GM18502 (cell line): Measurements from ENCODE around the gene ENTREP3.

Source experiments
- ATAC-seq: cut with Tn5 transposase; IDR thresholded peaks from one replicate; pipeline ENCODE4 v1.9.1; 2021; ENCODE audit warnings: mild to moderate bottlenecking; ENCODE audit not compliant: unreplicated experiment, poor library complexity

Gene ENTREP3

DNA sequence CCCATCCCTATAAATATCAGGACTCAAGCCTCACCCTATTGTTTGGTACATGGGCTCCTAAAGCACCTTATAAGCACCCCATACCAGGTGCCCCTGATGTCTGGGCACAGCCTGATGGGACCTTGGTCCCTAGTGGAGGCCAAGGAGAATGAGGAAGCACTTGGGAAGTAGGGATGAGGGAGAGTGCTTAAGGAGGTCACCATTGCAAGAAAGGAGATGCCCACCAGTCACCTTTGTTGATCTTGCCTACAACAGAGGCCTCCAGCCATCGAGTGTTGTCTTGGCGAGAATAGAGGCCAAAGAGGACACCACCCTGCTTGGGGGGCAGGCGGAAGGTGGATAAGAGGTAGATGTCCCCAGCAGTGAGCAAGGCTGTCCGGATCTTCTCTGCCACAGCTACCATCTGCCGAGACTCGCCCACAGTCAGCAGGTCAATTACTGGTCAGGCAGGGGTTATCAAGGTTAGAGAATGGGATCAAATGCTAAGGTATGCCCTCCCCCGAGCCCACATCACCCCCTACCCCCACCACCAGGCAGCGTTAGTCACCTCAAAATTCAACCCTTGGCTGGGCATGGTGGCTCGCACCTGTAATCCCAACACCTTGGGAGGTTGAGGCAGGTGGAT is 49.2 kb downstream of the ENTREP3 start:
- no peak for ATAC-seq

DNA sequence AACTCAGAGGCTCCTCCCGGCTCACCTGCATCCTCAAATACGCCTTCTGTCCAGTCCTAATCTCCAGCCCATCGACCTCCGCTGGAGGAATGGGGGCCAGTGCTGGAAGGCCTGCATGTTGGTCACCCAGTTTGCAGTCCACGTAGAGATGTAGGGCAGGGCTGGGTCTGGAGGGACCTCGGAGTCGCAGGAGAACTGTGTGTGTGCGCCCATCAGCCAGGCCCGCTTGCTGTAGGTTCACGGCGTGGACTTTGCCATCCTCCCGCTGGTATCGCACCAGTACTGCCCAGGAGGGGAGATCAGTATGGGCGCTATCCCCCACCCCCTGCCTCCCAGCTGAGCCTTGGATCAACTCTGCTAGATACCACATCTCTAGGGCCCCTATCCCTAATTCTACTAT is 50.2 kb downstream of the ENTREP3 start:
- ATAC-seq = no peak

DNA sequence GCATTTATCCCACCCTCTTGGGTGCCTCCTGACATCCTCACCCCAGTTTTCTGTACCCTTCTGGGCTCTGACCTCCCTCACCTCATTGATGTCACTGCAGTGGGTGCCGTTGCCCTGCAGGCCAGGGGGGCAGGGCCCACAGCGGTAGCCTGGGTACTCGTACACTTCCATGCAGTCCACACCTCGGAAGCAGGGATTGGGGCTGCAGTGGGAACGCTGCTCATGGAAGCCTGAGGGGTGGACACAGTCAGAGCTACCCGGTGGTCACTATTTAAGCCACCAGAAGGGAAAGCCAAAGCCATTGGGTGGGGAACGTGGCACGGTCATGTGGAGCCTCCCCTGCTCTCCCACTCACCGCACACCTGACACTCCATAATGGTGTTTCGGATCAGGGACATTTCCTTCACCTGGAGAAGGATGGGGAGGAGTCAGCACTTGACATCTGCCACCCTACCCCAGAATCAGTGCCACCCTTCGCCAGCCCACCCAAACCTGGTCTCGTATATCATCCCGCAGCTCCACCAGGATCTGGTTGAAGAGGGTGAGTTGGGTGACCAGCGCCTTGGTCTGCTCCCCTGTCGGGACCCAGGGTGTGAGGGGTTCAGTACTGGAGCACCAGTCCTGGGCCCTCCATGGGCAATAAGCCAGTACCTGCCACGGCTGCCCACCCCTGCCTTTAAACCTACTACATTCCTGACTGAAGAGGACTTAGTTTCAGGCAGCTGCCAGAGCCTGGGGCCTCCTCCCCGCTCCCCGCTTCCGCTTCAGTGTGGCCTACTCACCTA is 52.4 kb downstream of the ENTREP3 start:
- no peak for ATAC-seq

DNA sequence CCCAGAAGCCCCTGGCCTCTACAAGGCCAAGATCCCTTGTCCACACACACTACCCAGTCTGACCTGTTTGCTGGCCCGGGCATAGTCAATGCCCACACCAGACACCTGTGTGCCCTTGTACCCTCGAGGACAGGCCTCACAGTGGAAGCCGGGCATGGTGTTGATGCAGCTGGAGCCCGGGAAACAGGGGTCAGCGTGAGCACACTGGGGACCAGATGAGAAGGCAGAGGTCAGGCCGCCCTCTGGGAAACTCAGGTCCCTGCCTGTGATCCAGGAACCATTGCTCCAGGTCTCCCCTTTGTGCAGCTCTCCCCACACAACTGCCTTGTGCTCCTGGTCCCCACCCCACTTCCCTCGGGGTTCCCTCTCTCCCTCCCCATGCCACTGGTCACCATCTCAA is 53.1 kb downstream of the ENTREP3 start:
- no peak for ATAC-seq

DNA sequence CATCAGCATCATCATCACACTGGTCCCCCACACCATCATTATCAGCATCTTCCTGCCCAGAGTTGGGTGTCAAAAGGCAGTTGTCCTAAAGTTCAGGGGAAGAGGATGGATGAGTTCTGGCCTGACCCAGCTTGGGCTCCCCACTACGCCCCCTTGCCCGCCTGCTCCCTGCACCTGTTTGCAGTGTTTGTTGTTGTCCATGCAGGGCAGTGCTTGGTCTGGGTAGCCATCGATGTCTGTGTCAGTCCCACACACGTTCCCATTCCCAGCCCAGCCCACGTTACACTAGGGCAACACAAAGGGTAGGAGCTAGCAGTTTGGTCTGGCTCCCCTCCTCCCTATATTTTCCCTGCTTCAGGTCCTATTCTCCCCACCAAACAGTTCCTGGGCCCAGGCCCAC is 54.4 kb downstream of the ENTREP3 start:
- ATAC-seq = no peak

DNA sequence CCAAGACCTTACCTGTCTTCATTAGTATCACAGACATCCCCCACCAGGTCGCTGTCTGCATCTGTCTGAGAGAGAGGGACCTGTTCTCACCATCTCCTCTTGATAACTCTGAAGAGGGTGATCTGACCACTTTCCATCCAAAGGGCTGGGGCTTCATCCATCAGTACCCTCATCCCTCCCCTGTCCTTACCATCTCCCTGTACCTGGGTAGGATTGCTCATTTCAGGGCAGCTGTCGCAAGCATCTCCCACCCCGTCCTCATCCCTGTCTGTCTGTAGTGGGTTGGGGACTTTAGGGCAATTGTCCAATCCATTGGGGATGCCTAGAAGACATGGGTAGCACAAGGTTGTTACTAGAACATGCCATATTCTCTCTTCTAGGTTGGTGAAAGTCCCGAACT is 55.5 kb downstream of the ENTREP3 start:
- ATAC-seq = no peak

DNA sequence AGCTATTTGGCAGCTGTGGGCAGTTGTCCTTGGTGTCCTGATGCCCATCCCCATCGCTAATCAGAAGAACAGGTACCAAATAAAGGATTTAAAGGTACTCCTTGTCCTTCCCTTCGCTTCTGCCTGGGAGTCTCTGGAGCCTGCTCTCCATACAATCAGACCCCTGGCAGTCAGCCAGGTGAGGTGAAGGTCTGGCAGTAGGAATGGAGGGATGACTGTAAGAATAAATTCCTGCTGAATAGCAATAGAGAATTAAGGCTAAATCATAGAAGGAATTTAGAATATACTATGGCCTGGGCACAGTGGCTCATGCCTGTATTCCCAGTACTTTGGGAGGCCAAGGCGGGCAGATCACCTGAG is 56.8 kb downstream of the ENTREP3 start:
- no peak for ATAC-seq

DNA sequence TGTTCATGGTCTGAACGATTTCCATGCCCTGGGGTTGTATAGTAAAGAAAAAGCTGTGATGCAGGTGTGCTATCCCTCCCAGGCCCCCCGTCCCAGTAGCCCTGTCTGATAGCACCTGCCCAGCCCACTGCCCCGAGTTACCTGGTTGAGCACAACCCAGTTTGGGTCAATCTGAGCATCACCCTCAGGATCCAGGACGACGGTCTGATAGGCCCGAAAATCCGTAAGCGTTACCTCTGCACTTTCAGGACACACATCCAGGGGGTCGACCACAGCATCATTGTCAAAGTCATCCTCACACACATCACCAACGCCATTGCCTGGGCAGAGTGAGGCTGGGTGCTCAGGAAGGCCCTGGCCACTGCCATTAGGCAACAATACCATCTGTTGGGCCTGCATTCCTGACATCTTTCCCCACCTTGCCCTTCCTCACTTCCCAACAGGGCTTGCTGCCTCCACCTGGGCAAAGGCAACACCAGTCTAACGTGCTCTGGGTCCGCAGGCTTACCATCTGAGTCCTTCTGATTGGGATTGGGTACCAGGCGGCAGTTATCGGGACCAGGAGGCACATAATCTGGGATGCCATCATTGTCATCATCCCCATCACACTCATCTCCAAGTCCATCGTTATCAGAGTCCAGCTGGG is 57.3 kb downstream of the ENTREP3 start:
- no peak for ATAC-seq
